HG03139 (cell line): ENCODE measurements around the gene DHRS7C.
"Not testable (repeated sequence)": the region's sequence is repeated elsewhere in the genome, so short reads cannot be mapped to it uniquely, and the experiment has no call there.

Experiments used
- ATAC-seq: cut with Tn5 transposase; IDR thresholded peaks from one replicate; pipeline ENCODE4 v1.9.1; 2021; ENCODE audit not compliant: unreplicated experiment

The DHRS7C gene

GRCh38 chr17:9810100-9810949 lies 18.9 kb upstream of the DHRS7C start:
- no peak for ATAC-seq

- no peak for ATAC-seq
These were observed 18.0 kb upstream of the DHRS7C start for GRCh38 chr17:9809409-9809808.

GRCh38 chr17:9806699-9807098 lies 15.3 kb upstream of the DHRS7C start:
- ATAC-seq, result no peak

- no peak for ATAC-seq
These were observed 14.4 kb upstream of the DHRS7C start for GRCh38 chr17:9805769-9806168.

GRCh38 chr17:9802697-9803096 lies 11.3 kb upstream of the DHRS7C start:
- no peak for ATAC-seq

GRCh38 chr17:9802294-9802693 lies 10.9 kb upstream of the DHRS7C start:
- no peak for ATAC-seq

- no peak for ATAC-seq
These were observed 10.1 kb upstream of the DHRS7C start for GRCh38 chr17:9801505-9801904.

- no peak for ATAC-seq
These were observed 7.3 kb upstream of the DHRS7C start for GRCh38 chr17:9798724-9799123.

- ATAC-seq, result no peak
These were observed 6.6 kb upstream of the DHRS7C start for GRCh38 chr17:9798008-9798407.

GRCh38 chr17:9792181-9792840 lies 919 bp upstream of the DHRS7C start:
- no peak for ATAC-seq

GRCh38 chr17:9790316-9790715 lies 1.1 kb downstream of the DHRS7C start:
- no peak for ATAC-seq

GRCh38 chr17:9788601-9789000 lies 2.8 kb downstream of the DHRS7C start:
- ATAC-seq, result no peak

- ATAC-seq, result no peak
These were observed 6.8 kb downstream of the DHRS7C start for GRCh38 chr17:9784544-9784943.

GRCh38 chr17:9783465-9783864 lies 7.9 kb downstream of the DHRS7C start:
- not testable (repeated sequence) for ATAC-seq

GRCh38 chr17:9783050-9783449 lies 8.3 kb downstream of the DHRS7C start:
- ATAC-seq, result no peak

GRCh38 chr17:9780552-9780951 lies 10.8 kb downstream of the DHRS7C start:
- ATAC-seq, result no peak

GRCh38 chr17:9776911-9777310 lies 14.5 kb downstream of the DHRS7C start:
- ATAC-seq, result no peak

GRCh38 chr17:9772658-9773057 lies 18.7 kb downstream of the DHRS7C start:
- ATAC-seq, result no peak

GRCh38 chr17:9771465-9771864 lies 19.9 kb downstream of the DHRS7C start:
- ATAC-seq, result no peak

GRCh38 chr17:9769036-9769695 lies 22.2 kb downstream of the DHRS7C start:
- no peak for ATAC-seq

- ATAC-seq, result no peak
These were observed 22.9 kb downstream of the DHRS7C start for GRCh38 chr17:9768381-9768934.
